GM12878 (cell line): ENCODE measurements around the gene CACNA2D3. TPM values are rescaled to one million over a fixed set of nuclear protein-coding genes. Genes with fewer than 3 reads are reported as not detected.

Source experiments
- ATAC-seq: fragments of 200-7000 bp; cut with Tn5 transposase; 3 replicates; pipeline ENCODE4 v1.9.1; 2020; ENCODE audit warnings: mild to moderate bottlenecking, moderate library complexity
- BruUV-seq: library from RNA; stranded (reverse); fragments of 400-500 nt; replicated peaks from 2 replicates; lab custom pipeline; 2021; lab: Mats Ljungman, UMichigan
- CTCF ChIA-PET: fragments of 300-600 bp; sonication (Branson Sonifier 250); formaldehyde crosslinking; extraction: SDS; loops from one replicate; lab custom pipeline; 2021; ENCODE audit warnings: inconsistent platforms; lab: Yijun Ruan, JAX
- POLR2A ChIA-PET: fragments of 350-600 bp; formaldehyde crosslinking; extraction: SDS; loops from one replicate; lab custom pipeline; 2021; ENCODE audit warnings: inconsistent platforms; lab: Charles Lee
- RAD21 ChIA-PET: fragments of 300-600 bp; sonication (Branson Sonifier 250); formaldehyde crosslinking; loops from one replicate; lab custom pipeline; 2023; ENCODE audit warnings: antibody characterized with exemption; ENCODE audit not compliant: unreplicated experiment; lab: Charles Lee
- SMC1A ChIA-PET: fragments of 300-600 bp; sonication (Branson Sonifier 250); formaldehyde crosslinking; loops from one replicate; lab custom pipeline; 2023; ENCODE audit not compliant: unreplicated experiment, uncharacterized antibody; lab: Charles Lee
- DNase-seq: peaks from one replicate; pipeline ENCODE4 v3.0.0-alpha.2; 2011; ENCODE audit warnings: low read depth, low spot score
- FAIRE-seq: peaks from 3 replicates; lab custom pipeline; 2011; peaks lifted over from hg19 to GRCh38; lab: Jason Lieb, UNC
- H2AFZ ChIP-seq: 2 replicates; pipeline ENCODE4 v1.6.0; 2011; ENCODE audit warnings: low read depth, low read length, control low read depth; ENCODE audit not compliant: control insufficient read depth
- H3K27ac ChIP-seq: 2 replicates; pipeline ENCODE4 v1.5.1; 2011; ENCODE audit warnings: control low read depth; ENCODE audit not compliant: control insufficient read depth, insufficient read depth
- H3K27me3 ChIP-seq, 2 experiments: replicated peaks in 1 of 2; 2 replicates each; pipeline versions ENCODE4 v1.6.0 to v1.6.1; 2011; ENCODE audit warnings: low read length in 1 of 2; ENCODE audit not compliant: control insufficient read depth in 2 of 2, insufficient read depth in 2 of 2
- H3K36me3 ChIP-seq, 2 experiments: 2 replicates each; pipeline ENCODE4 v1.5.1; 2011; ENCODE audit warnings: low read length in 1 of 2; ENCODE audit not compliant: control insufficient read depth in 2 of 2, insufficient read depth in 2 of 2
- H3K4me1 ChIP-seq: 2 replicates; pipeline ENCODE4 v1.6.1; 2011; ENCODE audit warnings: mild to moderate bottlenecking, low read length, moderate library complexity, mixed read lengths; ENCODE audit not compliant: control insufficient read depth, insufficient read depth
- H3K4me2 ChIP-seq: 2 replicates; pipeline ENCODE4 v1.6.0; 2011; ENCODE audit warnings: control low read depth; ENCODE audit not compliant: control insufficient read depth, insufficient read depth
- H3K4me3 ChIP-seq: fragments of 200-600 bp; sonication (generic); 2 replicates; pipeline ENCODE4 v1.5.1; 2016
- H3K79me2 ChIP-seq: 2 replicates; pipeline ENCODE4 v1.6.0; 2011; ENCODE audit warnings: low read length; ENCODE audit not compliant: control insufficient read depth, insufficient read depth
- H3K9ac ChIP-seq: 2 replicates; pipeline ENCODE4 v1.8.0; 2011; ENCODE audit warnings: low read length, control low read depth, mixed read lengths; ENCODE audit not compliant: control insufficient read depth, insufficient read depth
- H3K9me3 ChIP-seq: replicated peaks from 3 replicates; pipeline ENCODE4 v1.5.1; 2011; ENCODE audit warnings: mild to moderate bottlenecking, low read length; ENCODE audit not compliant: control insufficient read depth, insufficient read depth
- H4K20me1 ChIP-seq: 2 replicates; pipeline ENCODE4 v1.6.0; 2011; ENCODE audit not compliant: control insufficient read depth, insufficient read depth
- EGR1 ChIP-seq, 2 experiments: IDR thresholded peaks; 1 replicate in 1 of 2; 2 replicates in 1 of 2; pipeline ENCODE4 v1.6.1; 2011 to 2012; ENCODE audit warnings: low read depth in 2 of 2, low read length in 2 of 2, borderline replicate concordance in 1 of 2, mild to moderate bottlenecking in 1 of 2, moderate library complexity in 1 of 2
- RAD51 ChIP-seq: fragments of 450-650 bp; IDR thresholded peaks from 2 replicates; pipeline ENCODE4 v1.6.1; 2016; ENCODE audit warnings: moderate library complexity, mild to moderate bottlenecking, inconsistent platforms
- SMARCA5 ChIP-seq: fragments of 450-650 bp; IDR thresholded peaks from 2 replicates; pipeline ENCODE4 v1.6.1; 2017; ENCODE audit warnings: mild to moderate bottlenecking
- WGBS: methylation state at CpG from one replicate; pipeline ENCODE4 v1.1.6; 2016; ENCODE audit warnings: low lambda C conversion rate; ENCODE audit not compliant: insufficient replicate concordance, insufficient coverage; ENCODE audit errors: missing lambda C conversion rate; 5-methylcytosine and 5-hydroxymethylcytosine counted together
- in situ Hi-C: fragments of 300-500 bp; cut with MboI; formaldehyde crosslinking; loops from 9 replicates; pipeline ENCODE4 v1.14.3; 2018; ENCODE audit warnings: mixed read lengths
- intact Hi-C: fragments of 100-400 bp; cut with micrococcal nuclease; formaldehyde crosslinking; loops from one replicate; pipeline ENCODE4 v1.14.2; 2022; ENCODE audit not compliant: unreplicated experiment
- polyA plus RNA-seq, 11 experiments: library from polyadenylated mRNA; depleted of rRNA in 4 of 11; unstranded in 6 of 11; stranded (reverse) in 5 of 11; fragments of >200 nt; fragmentation: Nextera tagmentation in 4 of 11; fragmentation: Illumina TruSeq in 1 of 11; extraction: Ambion mirVana in 4 of 11; extraction: Trizol in 1 of 11; gene quantifications; 1 replicate in 1 of 11; 2 replicates in 10 of 11; pipeline versions ENCODE4 v1.2.1 to v1.2.3, GENCODE V29; 2011 to 2016; ENCODE audit warnings: inconsistent platforms in 2 of 11, missing spikeins in 2 of 11, low read depth in 1 of 11
- total RNA-seq, 4 experiments: library from RNA; depleted of rRNA in 3 of 4; stranded (reverse); fragments of >200 nt in 3 of 4; fragmentation: Illumina TruSeq in 1 of 4; extraction: Trizol in 1 of 4; gene quantifications; 2 replicates each; pipeline versions ENCODE4 v1.2.1 to v1.2.3, GENCODE V29; 2013 to 2021
- TF ChIP-seq, protein P1 (sequence below): fragments of 450-650 bp; IDR thresholded peaks from 2 replicates; pipeline ENCODE4 v1.6.1; 2017; ENCODE audit warnings: mild to moderate bottlenecking, low read depth, inconsistent platforms; ENCODE audit not compliant: poor library complexity, severe bottlenecking
- TF ChIP-seq, protein P2 (sequence below): fragments of 450-650 bp; IDR thresholded peaks from 2 replicates; pipeline ENCODE4 v1.6.1; 2017; ENCODE audit warnings: low read depth, mild to moderate bottlenecking, moderate library complexity
- TF ChIP-seq, protein P3 (sequence below): fragments of 450-650 bp; IDR thresholded peaks from 2 replicates; pipeline ENCODE4 v1.6.1; 2017; ENCODE audit warnings: mild to moderate bottlenecking, moderate library complexity

The CACNA2D3 gene
- total and polyA plus RNA-seq, 10 of the 15 experiments (the other 5 are each of a cell fraction or from before 2014, with no cell fraction given), result not detected

DNA sequence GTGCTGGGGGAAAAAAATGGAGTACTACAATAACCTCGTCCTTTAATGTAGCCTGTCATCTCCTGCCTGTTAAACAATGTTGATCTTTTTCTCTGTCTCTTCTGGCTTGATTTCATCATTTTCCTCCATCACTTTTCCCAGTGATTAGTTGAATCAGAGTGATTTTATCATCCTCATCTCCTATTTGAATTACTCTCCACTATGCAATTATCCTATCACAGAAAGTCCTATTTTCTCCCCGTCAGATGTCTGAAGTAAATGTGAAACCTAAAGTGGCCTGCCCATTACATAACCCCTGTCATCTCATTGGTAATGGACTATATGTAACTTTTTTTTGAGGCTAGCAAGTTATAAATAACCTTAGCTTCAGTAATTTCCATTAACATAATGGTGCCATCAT is 201.8 kb downstream of the CACNA2D3 start:
- ATAC-seq, result no peak
- no peaks in the 10 kb centered on the region for H3K36me3 ChIP-seq
- TF ChIP-seq RAD51 (no peak), EGR1 (IDR thresholded peaks at IDR 0.05; ENCODE audit: borderline replicate concordance in 1 of 2, low read depth in 2 of 2, low read length in 2 of 2) (no peak), SMARCA5 (no peak)
- TF ChIP-seq, protein P1, sequence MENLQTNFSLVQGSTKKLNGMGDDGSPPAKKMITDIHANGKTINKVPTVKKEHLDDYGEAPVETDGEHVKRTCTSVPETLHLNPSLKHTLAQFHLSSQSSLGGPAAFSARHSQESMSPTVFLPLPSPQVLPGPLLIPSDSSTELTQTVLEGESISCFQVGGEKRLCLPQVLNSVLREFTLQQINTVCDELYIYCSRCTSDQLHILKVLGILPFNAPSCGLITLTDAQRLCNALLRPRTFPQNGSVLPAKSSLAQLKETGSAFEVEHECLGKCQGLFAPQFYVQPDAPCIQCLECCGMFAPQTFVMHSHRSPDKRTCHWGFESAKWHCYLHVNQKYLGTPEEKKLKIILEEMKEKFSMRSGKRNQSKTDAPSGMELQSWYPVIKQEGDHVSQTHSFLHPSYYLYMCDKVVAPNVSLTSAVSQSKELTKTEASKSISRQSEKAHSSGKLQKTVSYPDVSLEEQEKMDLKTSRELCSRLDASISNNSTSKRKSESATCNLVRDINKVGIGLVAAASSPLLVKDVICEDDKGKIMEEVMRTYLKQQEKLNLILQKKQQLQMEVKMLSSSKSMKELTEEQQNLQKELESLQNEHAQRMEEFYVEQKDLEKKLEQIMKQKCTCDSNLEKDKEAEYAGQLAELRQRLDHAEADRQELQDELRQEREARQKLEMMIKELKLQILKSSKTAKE, result no peak
- TF ChIP-seq, protein P2, sequence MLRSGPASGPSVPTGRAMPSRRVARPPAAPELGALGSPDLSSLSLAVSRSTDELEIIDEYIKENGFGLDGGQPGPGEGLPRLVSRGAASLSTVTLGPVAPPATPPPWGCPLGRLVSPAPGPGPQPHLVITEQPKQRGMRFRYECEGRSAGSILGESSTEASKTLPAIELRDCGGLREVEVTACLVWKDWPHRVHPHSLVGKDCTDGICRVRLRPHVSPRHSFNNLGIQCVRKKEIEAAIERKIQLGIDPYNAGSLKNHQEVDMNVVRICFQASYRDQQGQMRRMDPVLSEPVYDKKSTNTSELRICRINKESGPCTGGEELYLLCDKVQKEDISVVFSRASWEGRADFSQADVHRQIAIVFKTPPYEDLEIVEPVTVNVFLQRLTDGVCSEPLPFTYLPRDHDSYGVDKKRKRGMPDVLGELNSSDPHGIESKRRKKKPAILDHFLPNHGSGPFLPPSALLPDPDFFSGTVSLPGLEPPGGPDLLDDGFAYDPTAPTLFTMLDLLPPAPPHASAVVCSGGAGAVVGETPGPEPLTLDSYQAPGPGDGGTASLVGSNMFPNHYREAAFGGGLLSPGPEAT, result no peak
- TF ChIP-seq, protein P3, sequence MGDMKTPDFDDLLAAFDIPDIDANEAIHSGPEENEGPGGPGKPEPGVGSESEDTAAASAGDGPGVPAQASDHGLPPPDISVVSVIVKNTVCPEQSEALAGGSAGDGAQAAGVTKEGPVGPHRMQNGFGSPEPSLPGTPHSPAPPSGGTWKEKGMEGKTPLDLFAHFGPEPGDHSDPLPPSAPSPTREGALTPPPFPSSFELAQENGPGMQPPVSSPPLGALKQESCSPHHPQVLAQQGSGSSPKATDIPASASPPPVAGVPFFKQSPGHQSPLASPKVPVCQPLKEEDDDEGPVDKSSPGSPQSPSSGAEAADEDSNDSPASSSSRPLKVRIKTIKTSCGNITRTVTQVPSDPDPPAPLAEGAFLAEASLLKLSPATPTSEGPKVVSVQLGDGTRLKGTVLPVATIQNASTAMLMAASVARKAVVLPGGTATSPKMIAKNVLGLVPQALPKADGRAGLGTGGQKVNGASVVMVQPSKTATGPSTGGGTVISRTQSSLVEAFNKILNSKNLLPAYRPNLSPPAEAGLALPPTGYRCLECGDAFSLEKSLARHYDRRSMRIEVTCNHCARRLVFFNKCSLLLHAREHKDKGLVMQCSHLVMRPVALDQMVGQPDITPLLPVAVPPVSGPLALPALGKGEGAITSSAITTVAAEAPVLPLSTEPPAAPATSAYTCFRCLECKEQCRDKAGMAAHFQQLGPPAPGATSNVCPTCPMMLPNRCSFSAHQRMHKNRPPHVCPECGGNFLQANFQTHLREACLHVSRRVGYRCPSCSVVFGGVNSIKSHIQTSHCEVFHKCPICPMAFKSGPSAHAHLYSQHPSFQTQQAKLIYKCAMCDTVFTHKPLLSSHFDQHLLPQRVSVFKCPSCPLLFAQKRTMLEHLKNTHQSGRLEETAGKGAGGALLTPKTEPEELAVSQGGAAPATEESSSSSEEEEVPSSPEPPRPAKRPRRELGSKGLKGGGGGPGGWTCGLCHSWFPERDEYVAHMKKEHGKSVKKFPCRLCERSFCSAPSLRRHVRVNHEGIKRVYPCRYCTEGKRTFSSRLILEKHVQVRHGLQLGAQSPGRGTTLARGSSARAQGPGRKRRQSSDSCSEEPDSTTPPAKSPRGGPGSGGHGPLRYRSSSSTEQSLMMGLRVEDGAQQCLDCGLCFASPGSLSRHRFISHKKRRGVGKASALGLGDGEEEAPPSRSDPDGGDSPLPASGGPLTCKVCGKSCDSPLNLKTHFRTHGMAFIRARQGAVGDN, result no peak
- no peak overlapping the region for H3K27ac ChIP-seq
- H3K27me3 ChIP-seq, result no peaks in the 10 kb centered on the region; a peak in 1 of 4 replicates
- SMC1A ChIA-PET, result no interaction called here
- POLR2A ChIA-PET, result no interaction called here
- intact Hi-C loops, result no loop called here
- FAIRE-seq, result no peak
- RAD21 ChIA-PET, result no interaction called here
- no peaks in the 10 kb centered on the region for H3K4me1 ChIP-seq
- CTCF ChIA-PET, result no interaction called here
- no peaks in the 10 kb centered on the region for H3K79me2 ChIP-seq
- H3K4me2 ChIP-seq, result no peak overlapping the region
- H4K20me1 ChIP-seq, result no peaks in the 10 kb centered on the region
- BruUV-seq, result no TSS peak
- H3K9me3 ChIP-seq, result no peaks in the 10 kb centered on the region
- in situ Hi-C loops, result no loop called here
- H3K4me3 ChIP-seq, result no peak overlapping the region
- WGBS, result 0% methylated on average over 2 of the region's 2 CpGs
- no peak overlapping the region for H2AFZ ChIP-seq
- no peak for DNase-seq
- H3K9ac ChIP-seq, result no peak overlapping the region
